ENCODE measurements around the gene ANKLE1. TPM values are rescaled to one million over a fixed set of nuclear protein-coding genes. Genes with fewer than 3 reads are reported as not detected.

Gene ANKLE1
- total RNA-seq, 4 donors from 2014 or later, result 0.07 to 1.1 (median 0.36) TPM

- intact Hi-C loops (cut with DNase I; ENCODE audit: low total_unique reads), result no loop called here
- TF ChIP-seq CTCF (IDR thresholded peaks at IDR 0.05) (no peak), POLR2A (IDR thresholded peaks at IDR 0.05) (no peak)
- H3K4me3 ChIP-seq (ENCODE audit: low read depth, poor library complexity, severe bottlenecking), result no peak overlapping the region
- WGBS, 2 donors, result 55% methylated on average over 11 of the region's 11 CpGs
- no peak for DNase-seq (ENCODE audit: low spot score in 2 of 2)
These were observed 29.9 kb downstream of the ANKLE1 start for GRCh38 chr19:17311455-17312188.

- peak in 1 of 2 donors; percentile 84 for DNase-seq (ENCODE audit: low spot score in 2 of 2)
- H3K4me3 ChIP-seq (ENCODE audit: low read depth, poor library complexity, severe bottlenecking), result no peak overlapping the region
- TF ChIP-seq CTCF (IDR thresholded peaks at IDR 0.05), result no peak
- no peak for TF ChIP-seq POLR2A (IDR thresholded peaks at IDR 0.05)
- intact Hi-C loops (cut with DNase I; ENCODE audit: low total_unique reads), result no loop called here
- WGBS, 2 donors, result 77 to 80% methylated on average over 17 to 18 of the region's 20 CpGs
These were observed 30.8 kb downstream of the ANKLE1 start for GRCh38 chr19:17312189-17313113.

- 87 to 88% methylated on average over 19 of the region's 19 CpGs for WGBS, 2 donors
- H3K4me3 ChIP-seq (ENCODE audit: low read depth, poor library complexity, severe bottlenecking), result no peak overlapping the region
- TF ChIP-seq CTCF (IDR thresholded peaks at IDR 0.05) (no peak), POLR2A (IDR thresholded peaks at IDR 0.05) (no peak)
- intact Hi-C loops (cut with DNase I; ENCODE audit: low total_unique reads), result no loop called here
- DNase-seq (ENCODE audit: low spot score in 2 of 2), result peak in 1 of 2 donors; percentile 84
These were observed 32.4 kb downstream of the ANKLE1 start for GRCh38 chr19:17314007-17314593.

- H3K4me3 ChIP-seq (ENCODE audit: low read depth, poor library complexity, severe bottlenecking), result no peak overlapping the region
- 74 to 77% methylated on average over 6 of the region's 6 CpGs for WGBS, 2 donors
- no peak for TF ChIP-seq CTCF (IDR thresholded peaks at IDR 0.05)
- intact Hi-C loops (cut with DNase I; ENCODE audit: low total_unique reads), result no loop called here
- no peak for DNase-seq (ENCODE audit: low spot score in 2 of 2)
These were observed 37.3 kb downstream of the ANKLE1 start for GRCh38 chr19:17318966-17319365.

GRCh38 chr19:17319473-17320238 lies 38.0 kb downstream of the ANKLE1 start:
- 90 to 91% methylated on average over 40 of the region's 40 CpGs for WGBS, 2 donors
- intact Hi-C loops (cut with DNase I; ENCODE audit: low total_unique reads), result no loop called here
- TF ChIP-seq CTCF (IDR thresholded peaks at IDR 0.05) (no peak), POLR2A (IDR thresholded peaks at IDR 0.05) (no peak)
- no peak overlapping the region for H3K4me3 ChIP-seq (ENCODE audit: low read depth, poor library complexity, severe bottlenecking)
- DNase-seq (ENCODE audit: low spot score in 2 of 2), result no peak
